Transverse colon (tissue), 4 donors: ENCODE measurements around the gene TARS2. TPM values are rescaled to one million over a fixed set of nuclear protein-coding genes. Genes with fewer than 3 reads are reported as not detected.

Experiments
- DNase-seq: peaks from one replicate; pipeline ENCODE4 v3.0.0-alpha.2; 2019
- H3K27ac ChIP-seq, 4 donors: fragments of 200-600 bp; sonication (generic); 2 replicates each; pipeline ENCODE4 v1.5.1; 2016 to 2018; ENCODE audit warnings: inconsistent platforms in 4 of 4
- H3K27me3 ChIP-seq: fragments of 200-600 bp; sonication (generic); 2 replicates; pipeline ENCODE4 v1.5.1; 2017; ENCODE audit warnings: inconsistent platforms
- H3K36me3 ChIP-seq, 4 donors: fragments of 200-600 bp; sonication (generic); 2 replicates each; pipeline ENCODE4 v1.5.1; 2017 to 2019; ENCODE audit warnings: inconsistent platforms in 4 of 4
- H3K4me1 ChIP-seq, 4 donors: fragments of 200-600 bp; sonication (generic); 2 replicates each; pipeline ENCODE4 v1.5.1; 2017 to 2020; ENCODE audit warnings: inconsistent platforms in 4 of 4
- H3K4me3 ChIP-seq, 4 donors: fragments of 200-600 bp; sonication (generic); 1 replicate in 1 of 4; 2 replicates in 3 of 4; pipeline versions ENCODE4 v1.5.1 to v1.6.1; 2017 to 2019; ENCODE audit warnings: inconsistent platforms in 4 of 4
- H3K9me3 ChIP-seq, 2 donors: fragments of 200-600 bp; sonication (generic); 2 replicates each; pipeline ENCODE4 v1.5.1; 2017 to 2019; ENCODE audit warnings: inconsistent platforms in 2 of 2
- EP300 ChIP-seq: sonication (generic); formaldehyde crosslinking; IDR thresholded peaks from one replicate; pipeline ENCODE4 v1.6.1; 2017; ENCODE audit warnings: antibody characterized with exemption, low read depth
- POLR2A ChIP-seq: fragments of 450-650 bp; IDR thresholded peaks from one replicate; pipeline ENCODE4 v1.6.1; 2016; ENCODE audit warnings: antibody characterized with exemption, mild to moderate bottlenecking, moderate library complexity
- POLR2AphosphoS5 ChIP-seq, 3 donors: sonication (generic); formaldehyde crosslinking; IDR thresholded peaks; one replicate each; pipeline ENCODE4 v1.6.1; 2016; ENCODE audit warnings: antibody characterized with exemption in 3 of 3
- WGBS, 2 donors: methylation state at CpG; one replicate each; pipeline ENCODE4 v1.1.5; 2018; ENCODE audit warnings: low coverage in 1 of 2; 5-methylcytosine and 5-hydroxymethylcytosine counted together
- in situ Hi-C, 4 donors: fragments of 200-750 bp; cut with MboI; loops; one replicate each; pipeline versions ENCODE4 v1.15.0 to v1.15.1; 2017; ENCODE audit warnings: low sequenced_read_pairs in 3 of 4, low pct_ligation_motif_present in 1 of 4, low pct_unique_long_range_greater_than_20kb in 1 of 4
- intact Hi-C: fragments of 100-400 bp; cut with DNase I; formaldehyde crosslinking; loops from one replicate; pipeline ENCODE4 v1.15.1; 2023; ENCODE audit warnings: low total_unique reads
- total RNA-seq, 4 donors: library from RNA; depleted of rRNA; stranded (reverse); fragments of >200 nt; gene quantifications; one replicate each; pipeline ENCODE4 v1.1.0, GENCODE V29; 2016
- TF ChIP-seq, protein P1 (sequence below), 5 experiments: fragments of 200-600 bp in 3 of 5; fragments of 450-650 bp in 2 of 5; sonication (generic) in 3 of 5; IDR thresholded peaks; 1 replicate in 2 of 5; 2 replicates in 3 of 5; pipeline ENCODE4 v1.5.1; 2016 to 2017; ENCODE audit warnings: antibody characterized with exemption in 5 of 5, inconsistent platforms in 3 of 5, mild to moderate bottlenecking in 2 of 5, moderate library complexity in 1 of 5

Gene TARS2
- total RNA-seq, 4 donors from 2014 or later = 2.8 to 22.7 (median 9.0) TPM

DNA sequence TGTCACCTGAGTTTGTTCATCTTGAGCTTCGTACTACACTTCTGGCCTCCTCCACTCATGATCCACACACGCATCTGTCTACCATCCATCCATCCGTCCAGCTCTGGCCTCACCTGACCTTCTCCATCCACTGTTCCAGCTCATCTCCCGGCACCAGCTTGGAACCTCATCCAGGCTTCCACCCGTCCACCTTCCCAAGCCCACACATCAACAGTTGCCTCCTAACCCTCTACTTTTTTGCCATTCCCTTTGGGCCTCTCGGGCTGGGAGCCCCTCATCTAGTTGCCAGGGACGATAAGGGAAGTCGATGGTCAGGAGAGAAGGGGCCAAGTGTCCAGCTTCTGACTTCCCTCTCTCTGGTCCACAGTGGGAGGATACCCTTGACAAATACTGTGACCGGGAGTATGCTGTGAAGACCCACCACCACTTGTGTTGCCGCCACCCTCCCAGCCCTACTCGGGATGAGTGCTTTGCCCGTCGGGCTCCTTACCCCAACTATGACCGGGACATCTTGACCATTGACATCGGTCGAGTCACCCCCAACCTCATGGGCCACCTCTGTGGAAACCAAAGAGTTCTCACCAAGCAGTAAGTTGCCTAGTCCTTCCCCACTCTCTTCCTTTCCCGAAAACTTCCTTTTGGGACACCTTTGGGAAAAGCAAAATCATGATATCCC, 24.9 kb downstream of the TARS2 start:
- Histone ChIP-seq H3K4me3 (no peak overlapping the region), H3K4me1 (peaks cover 7 to 36% (median 18%) of the 10 kb centered on the region in 4 donors), H3K36me3 (no peaks in the 10 kb centered on the region), H3K9me3 (no peaks in the 10 kb centered on the region), H3K27ac (no peak overlapping the region), H3K27me3 (no peaks in the 10 kb centered on the region)
- in situ Hi-C loops (no loop called here), intact Hi-C loops (no loop called here)
- TF ChIP-seq EP300 (no peak), POLR2A (no peak), POLR2AphosphoS5 (IDR thresholded peaks at IDR 0.05) (no peak)
- TF ChIP-seq, protein P1, sequence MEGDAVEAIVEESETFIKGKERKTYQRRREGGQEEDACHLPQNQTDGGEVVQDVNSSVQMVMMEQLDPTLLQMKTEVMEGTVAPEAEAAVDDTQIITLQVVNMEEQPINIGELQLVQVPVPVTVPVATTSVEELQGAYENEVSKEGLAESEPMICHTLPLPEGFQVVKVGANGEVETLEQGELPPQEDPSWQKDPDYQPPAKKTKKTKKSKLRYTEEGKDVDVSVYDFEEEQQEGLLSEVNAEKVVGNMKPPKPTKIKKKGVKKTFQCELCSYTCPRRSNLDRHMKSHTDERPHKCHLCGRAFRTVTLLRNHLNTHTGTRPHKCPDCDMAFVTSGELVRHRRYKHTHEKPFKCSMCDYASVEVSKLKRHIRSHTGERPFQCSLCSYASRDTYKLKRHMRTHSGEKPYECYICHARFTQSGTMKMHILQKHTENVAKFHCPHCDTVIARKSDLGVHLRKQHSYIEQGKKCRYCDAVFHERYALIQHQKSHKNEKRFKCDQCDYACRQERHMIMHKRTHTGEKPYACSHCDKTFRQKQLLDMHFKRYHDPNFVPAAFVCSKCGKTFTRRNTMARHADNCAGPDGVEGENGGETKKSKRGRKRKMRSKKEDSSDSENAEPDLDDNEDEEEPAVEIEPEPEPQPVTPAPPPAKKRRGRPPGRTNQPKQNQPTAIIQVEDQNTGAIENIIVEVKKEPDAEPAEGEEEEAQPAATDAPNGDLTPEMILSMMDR (IDR thresholded peaks at IDR 0.05) = no peak
- 80 to 87% methylated on average over 7 to 17 of the region's 17 CpGs for WGBS, 2 donors
- DNase-seq = no peak

DNA sequence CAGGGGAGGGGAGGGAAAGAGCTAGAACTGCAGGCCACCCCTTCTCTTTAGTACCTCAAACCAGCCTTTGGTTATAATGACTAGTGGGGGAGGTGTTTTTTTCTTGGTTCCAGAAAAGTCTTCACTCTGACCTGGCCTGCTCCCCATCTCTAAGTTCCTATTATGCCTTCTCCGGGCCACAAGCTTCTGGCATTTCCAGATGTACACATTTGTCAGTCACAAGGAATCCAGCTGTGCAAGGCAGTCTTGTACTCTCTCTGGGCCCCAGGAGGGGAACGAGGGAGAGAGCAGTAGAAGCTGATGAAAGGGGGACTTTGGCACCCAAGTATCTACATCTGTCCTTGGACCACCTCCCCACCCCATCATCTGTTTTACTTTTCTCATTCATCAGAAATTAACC, 25.6 kb downstream of the TARS2 start:
- Histone ChIP-seq H3K36me3 (no peaks in the 10 kb centered on the region), H3K4me3 (no peak overlapping the region), H3K27me3 (no peaks in the 10 kb centered on the region), H3K27ac (no peak overlapping the region), H3K9me3 (no peaks in the 10 kb centered on the region), H3K4me1 (peaks cover 7 to 38% (median 16%) of the 10 kb centered on the region in 4 donors)
- WGBS, 2 donors = 50 to 84% methylated on average over 1 to 2 of the region's 2 CpGs
- intact Hi-C loops (no loop called here), in situ Hi-C loops (no loop called here)
- DNase-seq = no peak
- TF ChIP-seq, protein P1 (IDR thresholded peaks at IDR 0.05) = no peak
- no peak for TF ChIP-seq POLR2AphosphoS5 (IDR thresholded peaks at IDR 0.05)
- no peak for TF ChIP-seq EP300
- no peak for TF ChIP-seq POLR2A

DNA sequence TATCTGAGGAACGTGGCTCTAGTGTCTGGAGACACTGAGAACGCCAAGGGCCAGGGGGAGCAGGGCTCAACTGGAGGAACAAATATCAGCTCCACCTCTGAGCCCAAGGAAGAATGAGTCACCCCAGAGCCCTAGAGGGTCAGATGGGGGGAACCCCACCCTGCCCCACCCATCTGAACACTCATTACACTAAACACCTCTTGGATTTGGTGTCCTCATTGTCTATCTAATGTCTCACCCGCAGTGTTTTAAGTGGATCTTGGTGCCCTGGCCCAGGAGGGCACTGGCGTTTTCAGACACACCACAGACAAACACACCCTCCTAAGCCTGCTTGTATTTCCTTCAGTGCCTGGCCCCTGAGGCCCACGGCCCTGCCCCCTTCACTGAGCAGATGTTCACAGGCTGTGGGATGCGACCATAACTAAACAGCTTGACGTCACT, 26.2 kb downstream of the TARS2 start:
- Histone ChIP-seq H3K27me3 (no peaks in the 10 kb centered on the region), H3K27ac (no peak overlapping the region), H3K36me3 (no peaks in the 10 kb centered on the region), H3K4me1 (peaks cover 7 to 33% (median 14%) of the 10 kb centered on the region in 4 donors), H3K4me3 (no peak overlapping the region), H3K9me3 (no peaks in the 10 kb centered on the region)
- 77% methylated on average over 7 of the region's 7 CpGs; no CpG with 5 or more reads in 1 of the 2 donors for WGBS, 2 donors
- DNase-seq = no peak
- in situ Hi-C loops (no loop called here), intact Hi-C loops (no loop called here)
- no peak for TF ChIP-seq EP300
- TF ChIP-seq POLR2A = no peak
- TF ChIP-seq POLR2AphosphoS5 (IDR thresholded peaks at IDR 0.05) = no peak
- TF ChIP-seq, protein P1 (IDR thresholded peaks at IDR 0.05) = no peak

DNA sequence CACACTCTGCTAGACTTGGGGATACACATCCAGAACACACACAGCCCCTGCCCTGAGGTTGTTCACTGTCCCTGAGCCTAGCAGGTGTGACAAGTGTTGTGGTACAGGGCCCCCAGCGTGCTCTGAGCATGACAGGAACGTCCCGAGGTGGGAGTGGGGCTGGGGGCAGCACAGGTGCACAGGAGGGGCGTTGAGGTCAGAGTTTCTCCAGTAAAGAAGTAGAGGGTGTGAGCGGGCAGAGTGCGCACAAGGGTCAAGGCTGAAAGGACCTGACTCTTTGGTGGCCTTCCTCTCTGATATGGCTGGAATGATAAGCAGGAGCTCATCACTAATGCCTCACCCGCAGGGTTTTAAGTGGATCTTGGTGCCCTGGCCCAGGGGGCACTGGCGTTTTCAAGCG, 27.0 kb downstream of the TARS2 start:
- intact Hi-C loops = no loop called here
- H3K4me3 ChIP-seq = no peak overlapping the region
- WGBS, 2 donors = 80 to 84% methylated on average over 1 to 9 of the region's 9 CpGs
- DNase-seq = no peak
- peak overlapping the region in 1 of 4 donors; percentile 91 for H3K27ac ChIP-seq
- peaks cover 7 to 25% (median 13%) of the 10 kb centered on the region in 4 donors for H3K4me1 ChIP-seq
- in situ Hi-C loops = no loop called here
- H3K9me3 ChIP-seq = no peaks in the 10 kb centered on the region
- H3K27me3 ChIP-seq = no peaks in the 10 kb centered on the region
- TF ChIP-seq, protein P1 (IDR thresholded peaks at IDR 0.05) = no peak
- no peak for TF ChIP-seq EP300
- TF ChIP-seq POLR2A = no peak
- TF ChIP-seq POLR2AphosphoS5 (IDR thresholded peaks at IDR 0.05) = no peak
- no peaks in the 10 kb centered on the region for H3K36me3 ChIP-seq
